H9 (cell line): ENCODE results near the gene TCEAL5. TPM values are rescaled to one million over a fixed set of nuclear protein-coding genes. Genes with fewer than 3 reads are reported as not detected.
"Not testable (repeated sequence)": the region's sequence is repeated elsewhere in the genome, so short reads cannot be mapped to it uniquely, and the experiment has no call there.

ENCODE experiments used
- DNase-seq: peaks from one replicate; pipeline ENCODE4 v3.0.0-alpha.2; 2017
- H2AFZ ChIP-seq: one replicate; pipeline ENCODE4 v1.6.1; 2013; ENCODE audit warnings: mild to moderate bottlenecking, low read length, control low read depth, moderate library complexity
- H2AK5ac ChIP-seq: 2 replicates; pipeline ENCODE4 v1.6.1; 2013; ENCODE audit warnings: low read length, control low read depth, mixed read lengths; ENCODE audit not compliant: insufficient read length
- H2BK120ac ChIP-seq: one replicate; pipeline ENCODE4 v1.6.1; 2013; ENCODE audit warnings: low read depth, mild to moderate bottlenecking, low read length, control low read depth, inconsistent platforms; ENCODE audit not compliant: poor library complexity, severe bottlenecking
- H2BK12ac ChIP-seq: 2 replicates; pipeline ENCODE4 v1.6.1; 2013; ENCODE audit warnings: low read length, control low read depth, mixed read lengths, low read depth; ENCODE audit not compliant: insufficient read length
- H2BK15ac ChIP-seq: 2 replicates; pipeline ENCODE4 v1.6.1; 2013; ENCODE audit warnings: low read depth, low read length, control low read depth
- H2BK20ac ChIP-seq: one replicate; pipeline ENCODE4 v1.6.1; 2013; ENCODE audit warnings: low read depth, mild to moderate bottlenecking, low read length, control low read depth, inconsistent platforms; ENCODE audit not compliant: poor library complexity, severe bottlenecking
- H2BK5ac ChIP-seq: 2 replicates; pipeline ENCODE4 v1.6.1; 2013; ENCODE audit warnings: low read length, control low read depth, mixed read lengths; ENCODE audit not compliant: insufficient read length
- H3K14ac ChIP-seq: 2 replicates; pipeline ENCODE4 v1.6.1; 2013; ENCODE audit warnings: low read length, control low read depth; ENCODE audit not compliant: insufficient read depth
- H3K18ac ChIP-seq: 2 replicates; pipeline ENCODE4 v1.6.1; 2013; ENCODE audit warnings: low read depth, mild to moderate bottlenecking, mixed read lengths, low read length, control low read depth; ENCODE audit not compliant: insufficient read length
- H3K23ac ChIP-seq: 2 replicates; pipeline ENCODE4 v1.6.1; 2013; ENCODE audit warnings: low read length, control low read depth, mixed read lengths, low read depth; ENCODE audit not compliant: insufficient read length
- H3K23me2 ChIP-seq: 2 replicates; pipeline ENCODE4 v1.6.1; 2013; ENCODE audit warnings: low read depth, mild to moderate bottlenecking, mixed read lengths, low read length, control low read depth; ENCODE audit not compliant: insufficient read length, poor library complexity, severe bottlenecking
- H3K27ac ChIP-seq: 2 replicates; pipeline ENCODE4 v1.5.1; 2013; ENCODE audit warnings: low read length, control low read depth, mixed read lengths, low read depth; ENCODE audit not compliant: insufficient read length
- H3K27me3 ChIP-seq: 2 replicates; pipeline ENCODE4 v1.6.1; 2013; ENCODE audit warnings: low read length, control low read depth, inconsistent platforms; ENCODE audit not compliant: insufficient read depth
- H3K4ac ChIP-seq: 2 replicates; pipeline ENCODE4 v1.6.1; 2013; ENCODE audit warnings: low read depth, mild to moderate bottlenecking, control low read depth, inconsistent platforms, low read length, moderate library complexity
- H3K4me1 ChIP-seq: 2 replicates; pipeline ENCODE4 v1.6.1; 2013; ENCODE audit warnings: low read length, control low read depth, inconsistent platforms; ENCODE audit not compliant: insufficient read depth
- H3K4me2 ChIP-seq: 2 replicates; pipeline ENCODE4 v1.6.1; 2013; ENCODE audit warnings: low read length, control low read depth, mixed read lengths; ENCODE audit not compliant: insufficient read length, insufficient read depth
- H3K56ac ChIP-seq: 2 replicates; pipeline ENCODE4 v1.6.1; 2013; ENCODE audit warnings: low read depth, mild to moderate bottlenecking, mixed read lengths, low read length, control low read depth; ENCODE audit not compliant: insufficient read length
- H3K79me1 ChIP-seq: 2 replicates; pipeline ENCODE4 v1.6.1; 2013; ENCODE audit warnings: low read depth, mild to moderate bottlenecking, moderate library complexity, low read length, control low read depth, inconsistent platforms; ENCODE audit not compliant: insufficient read depth, poor library complexity, severe bottlenecking
- H3K79me2 ChIP-seq: 2 replicates; pipeline ENCODE4 v1.6.1; 2013; ENCODE audit warnings: low read length, control low read depth, inconsistent platforms; ENCODE audit not compliant: insufficient read depth
- H3K9ac ChIP-seq: 2 replicates; pipeline ENCODE4 v1.6.1; 2013; ENCODE audit warnings: low read length, control low read depth, mixed read lengths; ENCODE audit not compliant: insufficient read length; ENCODE audit errors: extremely low read depth
- H3K9me3 ChIP-seq: one replicate; pipeline ENCODE4 v1.6.1; 2013; ENCODE audit warnings: low read depth, low read length, inconsistent platforms; ENCODE audit not compliant: control insufficient read depth
- H3T11ph ChIP-seq: one replicate; pipeline ENCODE4 v1.6.1; 2013; ENCODE audit warnings: mild to moderate bottlenecking, low read length, control low read depth, inconsistent platforms
- H4K20me1 ChIP-seq: one replicate; pipeline ENCODE4 v1.6.1; 2013; ENCODE audit not compliant: control insufficient read depth, insufficient read length, insufficient read depth
- H4K5ac ChIP-seq: 2 replicates; pipeline ENCODE4 v1.6.1; 2013; ENCODE audit warnings: low read depth, mild to moderate bottlenecking, mixed read lengths, low read length, control low read depth; ENCODE audit not compliant: insufficient read length
- H4K8ac ChIP-seq: replicated peaks from 2 replicates; pipeline ENCODE4 v1.6.1; 2013; ENCODE audit warnings: low read length, control low read depth, mixed read lengths, low read depth; ENCODE audit not compliant: insufficient read length
- H4K91ac ChIP-seq: 2 replicates; pipeline ENCODE4 v1.6.1; 2013; ENCODE audit warnings: low read depth, mild to moderate bottlenecking, moderate library complexity, mixed read lengths, low read length, control low read depth; ENCODE audit not compliant: insufficient read length
- H3K27ac Mint-ChIP-seq, 3 experiments: 2 replicates in 2 of 3; 3 replicates in 1 of 3; pipeline ENCODE4 v1.8.0; 2020 to 2021; ENCODE audit warnings: mixed read lengths in 3 of 3, mild to moderate bottlenecking in 1 of 3, moderate library complexity in 1 of 3
- H3K27me3 Mint-ChIP-seq: 2 replicates; pipeline ENCODE4 v1.8.0; 2021; ENCODE audit warnings: low read depth, mild to moderate bottlenecking, moderate library complexity, mixed read lengths
- H3K36me3 Mint-ChIP-seq, 3 experiments: 2 replicates in 2 of 3; 3 replicates in 1 of 3; pipeline ENCODE4 v1.8.0; 2020 to 2021; ENCODE audit warnings: low read depth in 3 of 3, mixed read lengths in 3 of 3; ENCODE audit not compliant: insufficient read depth in 1 of 3
- H3K4me1 Mint-ChIP-seq, 2 experiments: 2 replicates each; pipeline ENCODE4 v1.8.0; 2020; ENCODE audit warnings: mixed read lengths in 2 of 2
- H3K4me3 Mint-ChIP-seq, 2 experiments: 2 replicates in 1 of 2; 3 replicates in 1 of 2; pipeline ENCODE4 v1.8.0; 2020 to 2021; ENCODE audit warnings: mild to moderate bottlenecking in 2 of 2, mixed read lengths in 2 of 2, moderate library complexity in 1 of 2
- H3K9me3 Mint-ChIP-seq, 2 experiments: 2 replicates in 1 of 2; 3 replicates in 1 of 2; pipeline ENCODE4 v1.8.0; 2020; ENCODE audit warnings: mild to moderate bottlenecking in 2 of 2, mixed read lengths in 2 of 2, moderate library complexity in 1 of 2
- CTCF ChIP-seq: fragments of 200-600 bp; sonication (generic); conservative IDR thresholded peaks from 3 replicates; pipeline ENCODE4 v1.8.0; 2021; ENCODE audit warnings: antibody characterized with exemption, mild to moderate bottlenecking
- WGBS: extraction: QIAGEN DNeasy Blood & Tissue Kit; methylation state at CpG from one replicate; pipeline ENCODE4 v1.1.7; 2013; ENCODE audit warnings: missing lambda C conversion rate, low lambda C conversion rate, mixed read lengths; ENCODE audit not compliant: insufficient read length; ENCODE audit errors: extremely low coverage; 5-methylcytosine and 5-hydroxymethylcytosine counted together
- total RNA-seq: library from RNA; stranded (reverse); gene quantifications from 2 replicates; pipeline ENCODE4 v1.2.1, GENCODE V29; 2021

Gene TCEAL5
- total RNA-seq, 1 experiment from 2014 or later: not detected

- Histone ChIP-seq H4K8ac (no peak overlapping the region), H3K79me2 (no peaks in the 10 kb centered on the region), H3K23ac (no peak overlapping the region), H2AK5ac (no peak overlapping the region), H3K4me2 (peak overlapping the region; percentile 59), H3K56ac (no peak overlapping the region), H3K18ac (peak overlapping the region; percentile 33), H2BK15ac (no peak overlapping the region), H3K4me1 (no peaks in the 10 kb centered on the region), H4K20me1 (peaks cover 3% of the 10 kb centered on the region), H3K14ac (peak overlapping the region; percentile 8; the same call in 1 of the 2 replicates), H3K79me1 (no peaks in the 10 kb centered on the region), H2BK20ac (no peak overlapping the region), H2BK5ac (no peak overlapping the region), H3K23me2 (no peaks in the 10 kb centered on the region), H4K91ac (no peak overlapping the region), H2BK12ac (no peak overlapping the region), H3T11ph (no peak overlapping the region), H3K9me3 (no peaks in the 10 kb centered on the region), H2AFZ (no peak overlapping the region), H3K27ac (no peak overlapping the region), H3K9ac (peak overlapping the region; percentile 62), H3K27me3 (no peaks in the 10 kb centered on the region), H2BK120ac (no peak overlapping the region), H4K5ac (no peak overlapping the region), H3K4ac (no peak overlapping the region)
- DNase-seq: no peak
- no CpG with 5 or more reads among the region's 32 CpGs for WGBS
- Mint-ChIP-seq H3K27ac (no peak overlapping the region), H3K36me3 (peaks cover 5 to 12% (median 10%) of the 10 kb centered on the region in 3 experiments; a peak in 6 of 7 replicates), H3K4me1 (peaks cover 2 to 5% of the 10 kb centered on the region in 2 experiments; a peak in 2 of 4 replicates), H3K9me3 (peaks cover 0 to 44% of the 10 kb centered on the region in 2 experiments; a peak in 3 of 5 replicates), H3K4me3 (peak overlapping the region; percentile 71 to 79), H3K27me3 (no peaks in the 10 kb centered on the region)
- TF ChIP-seq CTCF: no peak
Measured at GRCh38 chrX:103309860-103310554, 33.5 kb upstream of the TCEAL5 start.

DNA sequence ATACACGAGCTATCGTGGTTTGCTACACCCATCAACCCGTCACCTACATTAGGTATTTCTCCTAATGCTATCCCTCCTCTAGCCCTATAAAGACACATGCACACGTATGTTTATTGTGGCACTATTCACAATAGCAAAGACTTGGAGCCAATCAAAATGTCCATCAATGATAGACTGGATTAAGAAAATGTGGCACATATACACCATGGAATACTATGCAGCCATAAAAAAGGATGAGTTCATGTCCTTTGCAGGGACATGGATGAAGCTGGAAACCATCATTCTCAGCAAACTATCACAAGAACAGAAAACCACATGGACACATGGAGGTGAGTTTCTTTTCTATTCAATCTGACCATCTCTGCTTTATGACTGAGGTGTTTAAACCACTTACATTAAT, 29.1 kb upstream of the TCEAL5 start:
- H4K8ac ChIP-seq, H4K20me1 ChIP-seq, H2AK5ac ChIP-seq, H3K9ac ChIP-seq, H2BK12ac ChIP-seq, H4K5ac ChIP-seq, H3K27me3 ChIP-seq, H3K4me1 Mint-ChIP-seq, H3T11ph ChIP-seq, H4K91ac ChIP-seq, H2AFZ ChIP-seq, H3K27ac Mint-ChIP-seq, H3K14ac ChIP-seq, H2BK15ac ChIP-seq, H3K23me2 ChIP-seq, H2BK5ac ChIP-seq, H3K23ac ChIP-seq, H3K56ac ChIP-seq, H3K27me3 Mint-ChIP-seq, H3K18ac ChIP-seq, H3K79me1 ChIP-seq, H3K79me2 ChIP-seq, H3K4ac ChIP-seq, H3K9me3 ChIP-seq, H3K27ac ChIP-seq, H2BK120ac ChIP-seq, H3K4me1 ChIP-seq, H3K4me3 Mint-ChIP-seq, DNase-seq, H3K4me2 ChIP-seq, H2BK20ac ChIP-seq: not testable (repeated sequence)
- no CpG with 5 or more reads among the region's 4 CpGs for WGBS
- Mint-ChIP-seq H3K9me3 (peaks cover 0 to 46% of the 10 kb centered on the region in 2 experiments; a peak in 3 of 5 replicates), H3K36me3 (peaks cover 5 to 12% (median 10%) of the 10 kb centered on the region in 3 experiments; a peak in 5 of 7 replicates)
